Endothelial cell of umbilical vein (primary cell): ENCODE results near the gene TM4SF18. TPM values are rescaled to one million over a fixed set of nuclear protein-coding genes. Genes with fewer than 3 reads are reported as not detected.

ENCODE experiments used
- BruUV-seq: library from RNA; stranded (reverse); fragments of 400-500 nt; replicated peaks from 2 replicates; lab custom pipeline; 2021; lab: Mats Ljungman, UMichigan
- CTCF ChIA-PET: fragments of 300-600, 350-600 bp; sonication (Branson Sonifier 250); formaldehyde crosslinking; loops from one replicate; lab custom pipeline; 2021; ENCODE audit warnings: antibody characterized with exemption, inconsistent platforms; lab: Charles Lee
- POLR2A ChIA-PET: fragments of 300-600, 350-600 bp; sonication (Branson Sonifier 250); formaldehyde crosslinking; loops from one replicate; lab custom pipeline; 2021; ENCODE audit warnings: antibody characterized with exemption, inconsistent platforms; lab: Charles Lee
- DNase-seq: peaks from one replicate; pipeline ENCODE4 v3.0.0-alpha.2; 2011; ENCODE audit warnings: low read depth, low spot score
- FAIRE-seq: peaks from 2 replicates; lab custom pipeline; 2011; peaks lifted over from hg19 to GRCh38; lab: Jason Lieb, UNC
- H2AFZ ChIP-seq: 2 replicates; pipeline ENCODE4 v1.6.0; 2012; ENCODE audit warnings: low read depth, low read length, control low read depth, inconsistent platforms
- H3K27ac ChIP-seq: 2 replicates; pipeline ENCODE4 v1.5.1; 2011; ENCODE audit warnings: low read depth, mild to moderate bottlenecking, control low read depth, low read length, moderate library complexity; ENCODE audit not compliant: insufficient read depth
- H3K27me3 ChIP-seq, 2 experiments: 2 replicates each; pipeline versions ENCODE4 v1.6.0 to v1.6.1; 2011; ENCODE audit warnings: low read length in 2 of 2, mixed read lengths in 1 of 2; ENCODE audit not compliant: control insufficient read depth in 2 of 2, insufficient read depth in 2 of 2
- H3K36me3 ChIP-seq, 2 experiments: 2 replicates in 1 of 2; 3 replicates in 1 of 2; pipeline ENCODE4 v1.5.1; 2011; ENCODE audit warnings: low read length in 2 of 2, mild to moderate bottlenecking in 1 of 2, moderate library complexity in 1 of 2; ENCODE audit not compliant: control insufficient read depth in 2 of 2, insufficient read depth in 2 of 2; ENCODE audit errors: extremely low read depth in 1 of 2
- H3K4me1 ChIP-seq: 3 replicates; pipeline ENCODE4 v1.5.1; 2011; ENCODE audit warnings: mild to moderate bottlenecking, low read length; ENCODE audit not compliant: control insufficient read depth, insufficient read depth; ENCODE audit errors: extremely low read depth
- H3K4me2 ChIP-seq: 2 replicates; pipeline ENCODE4 v1.6.1; 2011; ENCODE audit warnings: low read length, control low read depth, mixed read lengths; ENCODE audit not compliant: insufficient read depth
- H3K4me3 ChIP-seq, 3 experiments: fragments of 200-600 bp in 1 of 3; sonication (generic), shearing (Covaris generic) in 1 of 3; replicated peaks in 1 of 3; 2 replicates each; pipeline ENCODE4 v1.5.1; 2011 to 2016; ENCODE audit warnings: control low read depth in 3 of 3, low read length in 3 of 3, mild to moderate bottlenecking in 2 of 3, inconsistent platforms in 1 of 3, low read depth in 1 of 3, moderate library complexity in 1 of 3; ENCODE audit not compliant: insufficient read depth in 1 of 3
- H3K79me2 ChIP-seq: 2 replicates; pipeline ENCODE4 v1.6.0; 2012; ENCODE audit warnings: low read length, inconsistent platforms; ENCODE audit not compliant: control insufficient read depth, insufficient read depth
- H3K9ac ChIP-seq: replicated peaks from 2 replicates; pipeline ENCODE3; 2011; ENCODE audit warnings: low read length, control low read depth; ENCODE audit not compliant: insufficient read depth; ENCODE audit errors: extremely low read depth
- H3K9me1 ChIP-seq: replicated peaks from 3 replicates; pipeline ENCODE4 v1.6.0; 2011; ENCODE audit warnings: mild to moderate bottlenecking, low read length; ENCODE audit not compliant: control insufficient read depth, insufficient read depth; ENCODE audit errors: extremely low read depth
- H3K9me3 ChIP-seq: replicated peaks from 2 replicates; pipeline ENCODE4 v1.5.1; 2012; ENCODE audit warnings: low read length, inconsistent platforms; ENCODE audit not compliant: control insufficient read depth, insufficient read depth
- H4K20me1 ChIP-seq: replicated peaks from 2 replicates; pipeline ENCODE3; 2011; ENCODE audit warnings: mild to moderate bottlenecking, low read length; ENCODE audit not compliant: control insufficient read depth, insufficient read depth; ENCODE audit errors: extremely low read depth
- EZH2 ChIP-seq: IDR thresholded peaks from 2 replicates; pipeline ENCODE4 v1.6.1; 2012; ENCODE audit warnings: borderline replicate concordance, low read depth, mild to moderate bottlenecking, moderate library complexity, low read length, inconsistent platforms; ENCODE audit not compliant: severe bottlenecking
- JUN ChIP-seq: IDR thresholded peaks from 2 replicates; pipeline ENCODE4 v1.6.1; 2011; ENCODE audit warnings: borderline replicate concordance, low read depth; ENCODE audit not compliant: insufficient read length, insufficient read depth
- POLR2AphosphoS5 ChIP-seq: IDR thresholded peaks from 2 replicates; pipeline ENCODE4 v1.6.1; 2012; ENCODE audit warnings: low read depth, mild to moderate bottlenecking, control low read depth, low read length, moderate library complexity; ENCODE audit not compliant: insufficient read depth
- dilution Hi-C: fragments of 300-500 bp; cut with MboI; formaldehyde crosslinking; loops from one replicate; pipeline ENCODE4 v1.15.0; 2019; ENCODE audit warnings: low sequenced_read_pairs; ENCODE audit not compliant: extremely low pct_ligation_motif_present
- intact Hi-C: fragments of 100-400 bp; cut with micrococcal nuclease; formaldehyde crosslinking; loops from one replicate; pipeline ENCODE4 v1.10.0; 2022
- polyA plus RNA-seq, 4 experiments: library from polyadenylated mRNA; depleted of rRNA in 3 of 4; stranded (reverse) in 3 of 4; unstranded in 1 of 4; fragments of >200 nt; gene quantifications; 2 replicates each; pipeline versions ENCODE4 v1.2.1 to v1.2.3, GENCODE V29; 2011 to 2012; ENCODE audit warnings: missing spikeins in 1 of 4
- total RNA-seq: library from RNA; stranded (reverse); gene quantifications from 2 replicates; pipeline ENCODE4 v1.2.3, GENCODE V29; 2021
- TF ChIP-seq, protein P1 (sequence below): IDR thresholded peaks from 2 replicates; pipeline ENCODE4 v1.6.1; 2011; ENCODE audit not compliant: insufficient read depth, insufficient read length

TM4SF18 gene
- total and polyA plus RNA-seq, 2 donors (not counting 3 experiments of a cell fraction or from before 2014, with no cell fraction given), result 158 to 163 TPM

DNA sequence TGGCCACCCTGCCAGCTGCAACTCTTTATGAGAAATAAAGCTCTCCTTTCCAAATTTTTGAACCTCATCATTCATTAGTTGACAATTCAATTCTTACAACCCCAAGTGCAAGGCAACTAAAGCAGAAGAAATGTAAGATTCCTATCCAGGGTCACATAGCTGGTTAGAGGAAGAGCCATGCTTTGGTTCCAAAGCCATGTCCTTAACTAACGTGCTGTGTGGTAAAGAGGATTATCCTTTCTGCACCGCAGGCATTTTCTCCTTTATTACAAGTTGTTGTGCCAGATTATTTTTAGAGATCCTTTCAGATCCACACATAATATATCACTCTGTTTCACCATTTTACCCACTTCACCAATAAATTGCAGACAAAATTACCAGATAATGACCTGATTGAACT is 36.5 kb downstream of the TM4SF18 start:
- Histone ChIP-seq H3K4me1 (peaks cover 11% of the 10 kb centered on the region), H3K4me2 (no peak overlapping the region), H3K9me1 (no peaks in the 10 kb centered on the region), H3K27ac (no peak overlapping the region), H3K79me2 (no peaks in the 10 kb centered on the region), H3K4me3 (no peak overlapping the region), H3K9ac (no peak overlapping the region), H3K27me3 (no peaks in the 10 kb centered on the region), H2AFZ (no peak overlapping the region), H3K36me3 (no peaks in the 10 kb centered on the region), H4K20me1 (no peaks in the 10 kb centered on the region), H3K9me3 (no peaks in the 10 kb centered on the region)
- no peak for DNase-seq
- ChIA-PET POLR2A (no interaction called here), CTCF (interaction anchor here (1.2 kb wide), 1 partner anchor 37 kb away, joined by 3 read pairs; the partner anchor contains the start of gene TM4SF18)
- intact Hi-C loops (no loop called here), dilution Hi-C loops (no loop called here)
- TF ChIP-seq EZH2 (no peak), JUN (no peak)
- no TSS peak for BruUV-seq
- FAIRE-seq, result no peak

DNA sequence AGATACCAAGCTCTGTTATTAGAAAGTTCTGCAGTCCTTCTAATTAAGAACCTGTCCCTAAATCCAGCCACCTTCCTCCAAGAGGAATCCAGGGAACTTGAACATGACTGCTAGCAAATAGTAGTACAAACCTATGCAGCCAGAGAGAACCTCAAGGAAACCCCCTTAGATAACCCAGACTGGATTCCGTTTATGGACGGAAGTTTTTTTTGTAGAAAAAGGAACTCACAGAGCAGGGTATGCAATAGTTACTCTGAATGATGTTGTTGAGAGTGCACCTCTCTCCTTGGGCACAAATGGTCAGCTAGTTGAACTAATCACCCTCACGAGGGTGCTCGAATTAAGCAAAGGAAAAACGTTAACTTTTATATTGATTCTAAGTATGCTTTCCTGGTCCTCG is 40.8 kb downstream of the TM4SF18 start:
- FAIRE-seq (no peak), DNase-seq (no peak)
- Histone ChIP-seq H3K9me3 (no peaks in the 10 kb centered on the region), H3K36me3 (no peaks in the 10 kb centered on the region), H3K4me3 (no peak overlapping the region), H4K20me1 (no peaks in the 10 kb centered on the region), H3K27me3 (no peaks in the 10 kb centered on the region), H3K4me2 (no peak overlapping the region), H3K9me1 (no peaks in the 10 kb centered on the region), H3K4me1 (no peaks in the 10 kb centered on the region), H3K9ac (no peak overlapping the region), H2AFZ (peak overlapping the region; percentile 12), H3K27ac (no peak overlapping the region), H3K79me2 (no peaks in the 10 kb centered on the region)
- intact Hi-C loops (loop anchor here (5.0 kb wide), 1 partner anchor 40 kb away; the partner anchor contains the start of gene TM4SF18), dilution Hi-C loops (no loop called here)
- BruUV-seq, result no TSS peak
- TF ChIP-seq POLR2AphosphoS5, result no peak
- TF ChIP-seq, protein P1, sequence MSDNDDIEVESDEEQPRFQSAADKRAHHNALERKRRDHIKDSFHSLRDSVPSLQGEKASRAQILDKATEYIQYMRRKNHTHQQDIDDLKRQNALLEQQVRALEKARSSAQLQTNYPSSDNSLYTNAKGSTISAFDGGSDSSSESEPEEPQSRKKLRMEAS, result no peak
- ChIA-PET CTCF (interaction anchor here (1.0 to 1.9 kb wide), 6 partner anchors 12 to 337 kb away, joined by 3 to 5 read pairs (median 3); partner anchors contain the start of gene TM4SF18), POLR2A (no interaction called here)
